Measurements from ENCODE around the gene PAPPA2.

PAPPA2 gene

DNA sequence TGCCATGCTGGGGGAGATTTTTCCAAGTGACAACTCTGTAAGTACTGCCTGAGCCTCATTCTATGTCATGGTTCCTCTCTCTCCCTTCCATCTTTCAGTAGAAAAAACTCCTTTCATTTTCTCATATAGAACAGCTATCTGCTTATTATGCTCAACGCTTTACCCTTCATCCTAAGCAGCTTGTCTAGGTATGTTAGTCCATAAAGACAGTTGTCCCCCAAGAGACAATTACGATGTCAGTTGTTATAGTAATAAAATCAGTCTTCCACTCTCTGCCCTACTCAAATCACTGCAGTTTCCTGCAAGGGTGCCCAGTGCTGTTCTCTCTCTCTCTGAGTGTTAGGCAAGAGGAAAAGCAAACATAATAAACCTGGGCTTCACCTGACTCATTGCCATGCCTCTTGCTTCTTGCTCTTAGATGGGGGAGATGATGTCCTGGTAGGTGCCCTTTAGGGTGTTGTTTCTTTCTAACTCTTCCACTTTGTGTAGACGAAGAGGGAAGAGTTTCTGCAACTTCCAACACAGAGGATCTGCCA is 59.4 kb downstream of the PAPPA2 start:
- H3K4me3 ChIP-seq (ENCODE audit: low read depth, low read length), result no peak overlapping the region
- TF ChIP-seq, protein P1, sequence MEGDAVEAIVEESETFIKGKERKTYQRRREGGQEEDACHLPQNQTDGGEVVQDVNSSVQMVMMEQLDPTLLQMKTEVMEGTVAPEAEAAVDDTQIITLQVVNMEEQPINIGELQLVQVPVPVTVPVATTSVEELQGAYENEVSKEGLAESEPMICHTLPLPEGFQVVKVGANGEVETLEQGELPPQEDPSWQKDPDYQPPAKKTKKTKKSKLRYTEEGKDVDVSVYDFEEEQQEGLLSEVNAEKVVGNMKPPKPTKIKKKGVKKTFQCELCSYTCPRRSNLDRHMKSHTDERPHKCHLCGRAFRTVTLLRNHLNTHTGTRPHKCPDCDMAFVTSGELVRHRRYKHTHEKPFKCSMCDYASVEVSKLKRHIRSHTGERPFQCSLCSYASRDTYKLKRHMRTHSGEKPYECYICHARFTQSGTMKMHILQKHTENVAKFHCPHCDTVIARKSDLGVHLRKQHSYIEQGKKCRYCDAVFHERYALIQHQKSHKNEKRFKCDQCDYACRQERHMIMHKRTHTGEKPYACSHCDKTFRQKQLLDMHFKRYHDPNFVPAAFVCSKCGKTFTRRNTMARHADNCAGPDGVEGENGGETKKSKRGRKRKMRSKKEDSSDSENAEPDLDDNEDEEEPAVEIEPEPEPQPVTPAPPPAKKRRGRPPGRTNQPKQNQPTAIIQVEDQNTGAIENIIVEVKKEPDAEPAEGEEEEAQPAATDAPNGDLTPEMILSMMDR (IDR thresholded peaks at IDR 0.05; ENCODE audit: borderline replicate concordance, insufficient read depth, low read depth, low read length), result no peak

DNA sequence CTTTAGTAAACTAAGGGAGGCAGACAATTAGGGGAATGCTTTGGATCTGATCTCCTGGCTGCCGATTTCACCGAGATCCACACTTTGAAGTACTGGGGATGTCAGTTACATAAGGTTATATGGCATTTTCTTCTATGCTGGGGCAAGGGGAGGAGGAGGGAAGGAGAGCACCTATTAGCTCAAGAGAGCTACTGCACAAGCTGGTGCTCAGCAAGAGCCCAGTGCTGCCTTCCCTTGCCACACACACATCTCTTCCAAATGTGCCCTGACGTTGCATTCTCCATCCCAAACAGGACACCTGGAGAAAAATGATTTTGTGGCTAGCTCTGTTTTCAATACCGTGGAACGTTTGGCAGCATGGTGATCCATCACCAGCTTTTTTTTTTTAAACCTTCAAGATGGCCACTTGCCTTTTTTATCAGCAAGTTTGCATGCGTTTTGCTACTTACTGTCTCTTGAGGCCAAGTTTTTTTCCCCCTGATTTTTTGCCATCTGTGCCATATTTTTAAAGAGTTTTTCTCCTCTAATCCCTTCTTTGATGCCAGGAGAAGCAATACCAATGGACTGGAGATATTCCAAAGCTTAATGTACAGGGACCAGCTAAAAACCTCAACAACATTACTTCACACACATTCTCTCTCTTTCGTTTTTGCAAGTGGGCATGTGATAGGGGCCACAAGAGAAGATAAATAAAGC is 66.6 kb downstream of the PAPPA2 start:
- H3K4me3 ChIP-seq (ENCODE audit: low read depth, low read length), result no peak overlapping the region
- TF ChIP-seq, protein P1 (IDR thresholded peaks at IDR 0.05; ENCODE audit: borderline replicate concordance, insufficient read depth, low read depth, low read length), result no peak

DNA sequence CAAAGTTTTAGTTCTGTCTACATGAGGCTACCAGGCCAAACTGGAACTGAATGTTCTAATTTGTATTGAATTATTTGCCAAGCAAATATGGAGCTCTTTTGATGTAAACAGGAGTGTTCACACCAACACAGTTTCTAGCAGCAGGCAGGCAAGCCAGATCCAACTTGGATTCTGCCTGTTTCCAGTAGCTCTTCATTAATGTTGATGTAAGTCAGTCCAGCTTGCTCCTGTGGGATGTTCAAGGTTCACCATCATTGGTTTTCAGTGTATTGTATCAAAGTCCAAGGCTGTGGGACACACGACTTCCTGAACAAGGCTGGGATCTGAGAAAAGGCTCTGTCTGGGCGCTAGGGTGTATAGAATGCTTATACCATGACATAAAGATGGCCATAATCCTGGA is 68.1 kb downstream of the PAPPA2 start:
- H3K4me3 ChIP-seq (ENCODE audit: low read depth, low read length), result no peak overlapping the region
- TF ChIP-seq, protein P1 (IDR thresholded peaks at IDR 0.05; ENCODE audit: borderline replicate concordance, insufficient read depth, low read depth, low read length), result no peak

DNA sequence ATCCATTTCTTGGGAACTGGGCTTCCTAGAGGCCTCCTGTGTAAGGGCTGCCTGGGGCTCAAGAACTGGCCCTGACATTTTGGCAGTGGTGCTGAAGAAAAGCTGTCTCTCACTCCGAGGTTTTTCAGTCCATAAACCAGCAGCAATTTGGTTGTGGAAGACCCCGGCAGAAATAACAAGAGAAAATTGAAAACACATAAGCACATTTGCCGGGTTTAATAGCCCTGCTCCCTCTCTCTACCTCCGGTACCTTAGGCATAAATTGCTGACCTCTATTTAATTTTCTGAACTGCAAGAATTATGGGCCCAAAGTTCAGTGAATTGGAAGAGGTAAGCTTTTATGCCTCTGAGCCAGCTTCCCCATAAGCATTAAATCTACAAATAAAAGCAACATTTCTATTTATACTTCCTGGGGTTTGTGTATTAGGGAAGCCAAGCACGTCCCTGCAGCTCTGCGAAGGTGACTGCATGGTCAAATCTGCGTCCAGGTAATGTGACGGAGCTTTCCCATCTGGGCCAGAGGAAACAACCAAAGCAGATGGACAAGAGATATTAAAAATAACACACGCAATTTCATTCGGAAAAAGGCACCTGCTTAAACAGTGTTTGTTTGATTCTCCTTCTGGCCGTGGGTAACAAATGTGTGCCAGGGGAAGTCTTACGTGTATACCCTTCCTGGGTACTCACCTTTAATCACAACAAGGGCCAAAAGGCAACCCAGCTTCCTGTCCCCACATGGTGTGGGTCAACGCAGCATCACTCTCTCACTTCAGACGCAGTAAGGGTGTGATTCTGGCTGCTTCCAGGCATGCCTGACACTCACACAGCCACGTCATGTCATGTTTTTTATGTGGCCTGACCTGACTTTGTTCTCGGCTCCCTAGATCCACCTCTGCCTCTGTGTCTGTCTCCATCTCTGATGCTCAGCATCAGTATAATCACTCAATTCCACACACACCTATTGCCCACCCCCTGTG is 69.2 kb downstream of the PAPPA2 start:
- H3K4me3 ChIP-seq (ENCODE audit: low read depth, low read length), result no peak overlapping the region
- TF ChIP-seq, protein P1 (IDR thresholded peaks at IDR 0.05; ENCODE audit: borderline replicate concordance, insufficient read depth, low read depth, low read length), result no peak

DNA sequence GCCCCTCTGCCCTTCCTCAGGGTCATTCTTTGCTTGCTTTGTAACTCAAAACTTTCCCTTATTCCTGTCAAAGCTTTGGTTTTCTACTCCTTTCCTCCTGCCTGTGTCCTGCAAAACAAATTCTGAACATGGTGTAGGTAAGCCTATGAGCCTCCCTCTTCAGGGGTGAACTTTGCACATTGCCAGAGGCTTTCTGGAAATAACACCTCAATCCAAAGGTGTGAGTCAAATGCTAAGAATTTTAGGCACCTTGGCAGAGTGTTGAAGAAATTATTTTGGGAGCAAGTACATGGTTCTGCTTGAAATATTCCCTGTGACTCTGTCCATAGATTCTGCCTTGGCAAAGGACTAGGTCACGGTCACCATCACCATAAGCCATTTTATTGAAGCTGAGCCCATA is 70.0 kb downstream of the PAPPA2 start:
- TF ChIP-seq, protein P1 (IDR thresholded peaks at IDR 0.05; ENCODE audit: borderline replicate concordance, insufficient read depth, low read depth, low read length), result no peak
- H3K4me3 ChIP-seq (ENCODE audit: low read depth, low read length), result no peak overlapping the region

DNA sequence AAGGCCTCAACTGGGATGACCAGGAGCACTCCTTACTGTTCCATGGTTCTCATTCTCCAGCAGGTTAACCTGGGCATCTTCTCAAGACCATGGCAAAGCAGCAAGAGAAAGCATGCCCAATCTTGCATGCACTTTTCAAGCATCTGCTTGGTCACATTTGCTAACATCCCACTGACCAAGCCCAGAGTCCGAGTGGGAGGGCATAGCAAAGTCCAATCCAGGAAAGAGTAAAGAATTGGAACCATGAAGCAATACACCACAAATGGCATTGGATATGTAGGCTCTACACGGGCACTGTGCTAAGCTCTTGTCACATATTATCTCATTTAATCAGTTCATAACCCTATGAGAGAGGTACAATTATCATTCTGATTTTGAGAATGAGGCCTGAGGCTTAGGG is 73.6 kb downstream of the PAPPA2 start:
- H3K4me3 ChIP-seq (ENCODE audit: low read depth, low read length), result no peak overlapping the region
- TF ChIP-seq, protein P1 (IDR thresholded peaks at IDR 0.05; ENCODE audit: borderline replicate concordance, insufficient read depth, low read depth, low read length), result no peak

Measured in GM12875 (cell line).